Stimulated activated CD4-positive, alpha-beta T cell treated with anti-CD3 and anti-CD28 coated beads, Interleukin-4, amount 100 ng/mL, for 24 hours (primary cell): ENCODE results near the gene CACNA1C.

ENCODE experiments used
- DNase-seq: peaks from one replicate; pipeline ENCODE4 v3.0.0-alpha.2; 2020

The CACNA1C gene

GRCh38 chr12:2640281-2640680 lies 587.5 kb downstream of the CACNA1C start:
- no peak for DNase-seq

DNA sequence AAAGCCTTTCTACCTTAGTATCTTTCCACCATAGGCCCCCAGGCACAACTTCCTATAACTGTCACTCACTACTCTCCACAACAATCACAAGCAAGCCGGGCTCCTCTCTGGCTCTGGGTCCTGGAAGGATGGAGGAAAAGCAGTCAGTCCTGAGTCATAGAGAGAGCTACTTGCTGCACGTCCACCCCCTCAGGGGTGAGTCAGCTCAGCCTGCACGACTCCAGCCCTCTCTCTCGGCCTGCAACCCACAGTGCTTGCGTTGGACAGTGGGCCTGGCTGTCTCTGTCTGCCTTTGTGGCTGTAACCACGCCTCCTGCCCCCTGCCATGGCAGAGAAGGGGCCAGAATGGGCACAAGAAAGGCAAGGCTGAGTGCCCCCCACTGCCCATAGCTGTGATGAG lies 587.9 kb downstream of the CACNA1C start:
- DNase-seq: peak; percentile 9

- no peak for DNase-seq
Observed at GRCh38 chr12:2641207-2641606, 588.4 kb downstream of the CACNA1C start.

GRCh38 chr12:2641761-2642160 lies 589.0 kb downstream of the CACNA1C start:
- DNase-seq: no peak

DNA sequence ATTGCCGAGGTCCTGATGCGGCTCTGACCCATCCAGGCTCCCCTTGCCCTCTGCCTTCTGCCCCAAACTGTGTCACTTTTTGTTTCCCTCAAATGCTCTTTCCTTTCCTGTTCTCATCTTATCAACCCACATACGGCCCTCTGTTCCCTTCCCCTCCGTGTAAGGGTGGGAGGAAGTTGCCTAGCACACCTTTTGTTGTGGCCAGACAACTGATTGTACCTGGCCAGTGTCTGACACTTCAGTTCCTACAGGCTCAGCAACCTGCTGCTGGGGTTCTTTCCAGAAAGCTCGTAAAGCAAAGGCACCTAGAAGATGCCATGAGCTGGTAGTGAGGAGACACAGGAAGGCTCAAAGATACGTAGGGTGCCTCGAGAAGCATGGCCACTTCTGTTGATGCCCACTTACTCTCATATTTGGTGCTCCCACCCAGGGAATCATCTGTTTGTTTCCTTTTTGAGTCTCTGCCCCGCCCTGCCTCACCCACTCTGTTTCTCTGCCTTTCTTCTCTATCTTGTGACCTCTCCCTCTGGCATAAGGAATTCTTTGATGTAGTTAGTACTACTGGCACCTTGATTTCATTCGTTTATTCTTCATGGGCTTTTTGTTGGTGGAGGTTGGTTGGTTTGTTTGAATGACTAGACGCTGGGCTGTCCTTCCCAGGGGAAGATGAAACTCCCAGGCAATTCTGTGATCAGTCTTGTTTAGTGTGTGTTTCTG lies 589.5 kb downstream of the CACNA1C start:
- DNase-seq: no peak

- no peak for DNase-seq
Observed at GRCh38 chr12:2642896-2643425, 590.2 kb downstream of the CACNA1C start.

DNA sequence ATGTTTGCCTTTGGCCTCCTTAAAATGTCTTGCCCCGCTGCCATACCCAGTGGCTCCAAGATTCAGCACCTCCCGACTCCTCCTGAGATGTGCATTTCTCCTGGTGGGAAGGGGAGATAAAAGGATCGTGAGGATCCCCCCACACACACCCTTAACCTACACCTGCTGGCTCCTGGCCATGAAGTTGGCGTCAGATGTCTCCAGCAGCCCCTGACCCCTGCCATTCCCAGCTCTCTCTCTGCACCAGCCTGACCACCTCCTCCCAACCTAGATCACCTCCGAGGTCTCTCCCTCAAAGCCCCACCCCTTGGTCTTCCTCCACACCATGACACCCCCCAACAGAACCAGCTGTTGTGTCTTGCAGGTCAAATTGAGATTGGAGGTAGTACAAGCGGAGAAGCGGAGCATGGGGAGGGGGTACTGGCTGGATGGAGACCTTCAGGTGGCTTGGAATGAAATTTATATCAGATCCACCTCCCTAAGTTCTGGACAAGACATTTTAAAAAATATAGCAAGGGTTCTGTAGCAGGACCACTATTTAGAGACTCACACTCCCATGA lies 590.9 kb downstream of the CACNA1C start:
- no peak for DNase-seq

- no peak for DNase-seq
Observed at GRCh38 chr12:2644683-2645405, 592.1 kb downstream of the CACNA1C start.

DNA sequence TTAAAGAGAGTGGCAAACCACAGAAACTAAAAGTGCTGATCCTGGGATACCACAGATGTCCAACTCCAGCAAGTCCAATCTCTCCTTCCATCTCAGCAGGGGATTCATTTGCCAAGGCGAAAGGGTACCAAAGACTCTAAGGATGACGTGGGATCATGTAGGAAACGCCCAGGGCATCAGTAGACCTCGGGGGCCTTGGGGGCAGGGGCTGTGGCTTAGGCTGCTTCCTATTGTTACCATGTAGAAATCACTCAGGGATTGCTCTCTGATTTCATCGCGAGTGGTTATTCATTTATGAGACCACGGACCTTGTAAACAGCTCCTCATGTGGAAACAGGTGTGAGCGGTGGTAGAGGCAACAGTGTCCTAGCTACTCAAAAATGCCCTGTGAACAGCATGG lies 592.7 kb downstream of the CACNA1C start:
- DNase-seq: no peak

GRCh38 chr12:2646341-2646740 lies 593.6 kb downstream of the CACNA1C start:
- DNase-seq: no peak

DNA sequence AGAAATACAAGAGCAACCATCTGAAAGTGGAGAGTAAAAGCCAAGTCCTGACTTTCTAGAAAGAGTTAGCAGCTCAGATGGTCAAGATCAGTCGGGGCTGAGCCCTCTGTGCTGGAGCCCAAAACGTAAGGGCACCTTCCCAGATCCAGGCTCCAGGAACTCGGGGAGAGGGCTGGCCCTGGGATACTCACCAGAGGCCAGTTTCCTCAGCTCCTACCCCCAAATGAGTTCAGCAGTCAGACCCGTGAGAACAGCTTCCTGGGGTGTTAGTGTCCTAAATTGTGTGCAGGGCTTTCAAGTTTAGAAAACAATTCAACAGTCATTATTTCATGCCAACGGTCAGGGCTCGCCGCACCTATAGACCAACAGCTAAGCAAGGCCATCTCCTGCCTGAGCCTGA lies 594.4 kb downstream of the CACNA1C start:
- no peak for DNase-seq

- no peak for DNase-seq
Observed at GRCh38 chr12:2648406-2648805, 595.6 kb downstream of the CACNA1C start.

GRCh38 chr12:2649201-2650030 lies 596.6 kb downstream of the CACNA1C start:
- DNase-seq: no peak

GRCh38 chr12:2650261-2651067 lies 597.7 kb downstream of the CACNA1C start:
- no peak for DNase-seq

- no peak for DNase-seq
Observed at GRCh38 chr12:2651068-2651965, 598.5 kb downstream of the CACNA1C start.

GRCh38 chr12:2652011-2652400 lies 599.2 kb downstream of the CACNA1C start:
- no peak for DNase-seq

- DNase-seq: no peak
Observed at GRCh38 chr12:2652401-2653081, 599.8 kb downstream of the CACNA1C start.

DNA sequence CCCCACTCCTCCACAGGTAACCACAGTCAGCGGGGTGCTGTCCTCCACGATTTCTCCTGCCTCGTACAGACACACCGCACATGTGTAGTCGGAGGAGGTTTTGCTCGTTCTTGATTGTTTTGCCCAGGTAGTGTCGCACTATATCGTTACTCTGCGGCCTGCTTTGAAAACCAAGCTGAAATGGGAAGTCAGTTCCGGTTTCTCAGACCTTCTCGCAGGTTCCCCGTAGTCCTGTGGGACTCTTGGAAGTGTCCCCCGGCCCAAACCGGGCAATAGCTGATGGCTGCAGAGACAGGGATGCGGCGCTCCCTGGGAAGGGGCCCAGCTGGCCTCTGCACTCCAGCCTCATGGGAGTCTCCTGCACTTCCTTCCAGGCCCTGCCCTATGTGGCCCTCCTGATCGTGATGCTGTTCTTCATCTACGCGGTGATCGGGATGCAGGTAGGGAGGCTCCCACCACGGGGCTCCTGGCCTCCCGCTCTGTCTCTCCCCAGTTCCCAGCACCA lies 600.7 kb downstream of the CACNA1C start:
- DNase-seq: no peak

DNA sequence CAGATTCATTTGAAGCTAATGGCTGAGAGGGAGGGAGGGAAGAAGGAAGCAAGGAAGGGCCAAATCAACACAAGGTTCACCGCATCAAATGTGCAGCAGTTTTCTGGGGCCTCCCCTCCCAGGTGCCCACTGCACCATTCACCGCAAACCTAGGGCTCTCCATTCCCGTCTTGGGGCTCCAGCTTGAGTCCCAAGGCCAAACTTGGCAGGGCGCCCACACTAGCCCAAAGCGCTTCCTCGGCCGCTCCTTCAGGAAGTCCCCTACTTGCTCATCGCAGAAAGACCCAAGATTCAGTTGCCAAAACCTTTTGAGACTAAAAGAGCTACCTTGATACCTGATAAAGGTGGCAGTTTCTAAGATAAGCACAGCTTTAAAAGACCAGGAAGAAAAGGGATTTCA lies 601.5 kb downstream of the CACNA1C start:
- no peak for DNase-seq

GRCh38 chr12:2654741-2655140 lies 602.0 kb downstream of the CACNA1C start:
- DNase-seq: no peak
